H9 (cell line): ENCODE results near the gene SMIM21. TPM values are rescaled to one million over a fixed set of nuclear protein-coding genes. Genes with fewer than 3 reads are reported as not detected.

Experiments
- DNase-seq: peaks from one replicate; pipeline ENCODE4 v3.0.0-alpha.2; 2017
- H2AFZ ChIP-seq: one replicate; pipeline ENCODE4 v1.6.1; 2013; ENCODE audit warnings: mild to moderate bottlenecking, low read length, control low read depth, moderate library complexity
- H2AK5ac ChIP-seq: 2 replicates; pipeline ENCODE4 v1.6.1; 2013; ENCODE audit warnings: low read length, control low read depth, mixed read lengths; ENCODE audit not compliant: insufficient read length
- H2BK120ac ChIP-seq: one replicate; pipeline ENCODE4 v1.6.1; 2013; ENCODE audit warnings: low read depth, mild to moderate bottlenecking, low read length, control low read depth, inconsistent platforms; ENCODE audit not compliant: poor library complexity, severe bottlenecking
- H2BK12ac ChIP-seq: 2 replicates; pipeline ENCODE4 v1.6.1; 2013; ENCODE audit warnings: low read length, control low read depth, mixed read lengths, low read depth; ENCODE audit not compliant: insufficient read length
- H2BK15ac ChIP-seq: 2 replicates; pipeline ENCODE4 v1.6.1; 2013; ENCODE audit warnings: low read depth, low read length, control low read depth
- H2BK20ac ChIP-seq: one replicate; pipeline ENCODE4 v1.6.1; 2013; ENCODE audit warnings: low read depth, mild to moderate bottlenecking, low read length, control low read depth, inconsistent platforms; ENCODE audit not compliant: poor library complexity, severe bottlenecking
- H2BK5ac ChIP-seq: 2 replicates; pipeline ENCODE4 v1.6.1; 2013; ENCODE audit warnings: low read length, control low read depth, mixed read lengths; ENCODE audit not compliant: insufficient read length
- H3K14ac ChIP-seq: 2 replicates; pipeline ENCODE4 v1.6.1; 2013; ENCODE audit warnings: low read length, control low read depth; ENCODE audit not compliant: insufficient read depth
- H3K18ac ChIP-seq: 2 replicates; pipeline ENCODE4 v1.6.1; 2013; ENCODE audit warnings: low read depth, mild to moderate bottlenecking, mixed read lengths, low read length, control low read depth; ENCODE audit not compliant: insufficient read length
- H3K23ac ChIP-seq: 2 replicates; pipeline ENCODE4 v1.6.1; 2013; ENCODE audit warnings: low read length, control low read depth, mixed read lengths, low read depth; ENCODE audit not compliant: insufficient read length
- H3K23me2 ChIP-seq: 2 replicates; pipeline ENCODE4 v1.6.1; 2013; ENCODE audit warnings: low read depth, mild to moderate bottlenecking, mixed read lengths, low read length, control low read depth; ENCODE audit not compliant: insufficient read length, poor library complexity, severe bottlenecking
- H3K27ac ChIP-seq: 2 replicates; pipeline ENCODE4 v1.5.1; 2013; ENCODE audit warnings: low read length, control low read depth, mixed read lengths, low read depth; ENCODE audit not compliant: insufficient read length
- H3K27me3 ChIP-seq: 2 replicates; pipeline ENCODE4 v1.6.1; 2013; ENCODE audit warnings: low read length, control low read depth, inconsistent platforms; ENCODE audit not compliant: insufficient read depth
- H3K4ac ChIP-seq: 2 replicates; pipeline ENCODE4 v1.6.1; 2013; ENCODE audit warnings: low read depth, mild to moderate bottlenecking, control low read depth, inconsistent platforms, low read length, moderate library complexity
- H3K4me1 ChIP-seq: 2 replicates; pipeline ENCODE4 v1.6.1; 2013; ENCODE audit warnings: low read length, control low read depth, inconsistent platforms; ENCODE audit not compliant: insufficient read depth
- H3K4me2 ChIP-seq: 2 replicates; pipeline ENCODE4 v1.6.1; 2013; ENCODE audit warnings: low read length, control low read depth, mixed read lengths; ENCODE audit not compliant: insufficient read length, insufficient read depth
- H3K56ac ChIP-seq: 2 replicates; pipeline ENCODE4 v1.6.1; 2013; ENCODE audit warnings: low read depth, mild to moderate bottlenecking, mixed read lengths, low read length, control low read depth; ENCODE audit not compliant: insufficient read length
- H3K79me1 ChIP-seq: 2 replicates; pipeline ENCODE4 v1.6.1; 2013; ENCODE audit warnings: low read depth, mild to moderate bottlenecking, moderate library complexity, low read length, control low read depth, inconsistent platforms; ENCODE audit not compliant: insufficient read depth, poor library complexity, severe bottlenecking
- H3K79me2 ChIP-seq: 2 replicates; pipeline ENCODE4 v1.6.1; 2013; ENCODE audit warnings: low read length, control low read depth, inconsistent platforms; ENCODE audit not compliant: insufficient read depth
- H3K9ac ChIP-seq: 2 replicates; pipeline ENCODE4 v1.6.1; 2013; ENCODE audit warnings: low read length, control low read depth, mixed read lengths; ENCODE audit not compliant: insufficient read length; ENCODE audit errors: extremely low read depth
- H3K9me3 ChIP-seq: one replicate; pipeline ENCODE4 v1.6.1; 2013; ENCODE audit warnings: low read depth, low read length, inconsistent platforms; ENCODE audit not compliant: control insufficient read depth
- H3T11ph ChIP-seq: one replicate; pipeline ENCODE4 v1.6.1; 2013; ENCODE audit warnings: mild to moderate bottlenecking, low read length, control low read depth, inconsistent platforms
- H4K20me1 ChIP-seq: one replicate; pipeline ENCODE4 v1.6.1; 2013; ENCODE audit not compliant: control insufficient read depth, insufficient read length, insufficient read depth
- H4K5ac ChIP-seq: 2 replicates; pipeline ENCODE4 v1.6.1; 2013; ENCODE audit warnings: low read depth, mild to moderate bottlenecking, mixed read lengths, low read length, control low read depth; ENCODE audit not compliant: insufficient read length
- H4K8ac ChIP-seq: replicated peaks from 2 replicates; pipeline ENCODE4 v1.6.1; 2013; ENCODE audit warnings: low read length, control low read depth, mixed read lengths, low read depth; ENCODE audit not compliant: insufficient read length
- H4K91ac ChIP-seq: 2 replicates; pipeline ENCODE4 v1.6.1; 2013; ENCODE audit warnings: low read depth, mild to moderate bottlenecking, moderate library complexity, mixed read lengths, low read length, control low read depth; ENCODE audit not compliant: insufficient read length
- H3K27ac Mint-ChIP-seq, 3 experiments: 2 replicates in 2 of 3; 3 replicates in 1 of 3; pipeline ENCODE4 v1.8.0; 2020 to 2021; ENCODE audit warnings: mixed read lengths in 3 of 3, mild to moderate bottlenecking in 1 of 3, moderate library complexity in 1 of 3
- H3K27me3 Mint-ChIP-seq: 2 replicates; pipeline ENCODE4 v1.8.0; 2021; ENCODE audit warnings: low read depth, mild to moderate bottlenecking, moderate library complexity, mixed read lengths
- H3K36me3 Mint-ChIP-seq, 3 experiments: 2 replicates in 2 of 3; 3 replicates in 1 of 3; pipeline ENCODE4 v1.8.0; 2020 to 2021; ENCODE audit warnings: low read depth in 3 of 3, mixed read lengths in 3 of 3; ENCODE audit not compliant: insufficient read depth in 1 of 3
- H3K4me1 Mint-ChIP-seq, 2 experiments: 2 replicates each; pipeline ENCODE4 v1.8.0; 2020; ENCODE audit warnings: mixed read lengths in 2 of 2
- H3K4me3 Mint-ChIP-seq, 2 experiments: 2 replicates in 1 of 2; 3 replicates in 1 of 2; pipeline ENCODE4 v1.8.0; 2020 to 2021; ENCODE audit warnings: mild to moderate bottlenecking in 2 of 2, mixed read lengths in 2 of 2, moderate library complexity in 1 of 2
- H3K9me3 Mint-ChIP-seq, 2 experiments: 2 replicates in 1 of 2; 3 replicates in 1 of 2; pipeline ENCODE4 v1.8.0; 2020; ENCODE audit warnings: mild to moderate bottlenecking in 2 of 2, mixed read lengths in 2 of 2, moderate library complexity in 1 of 2
- WGBS: extraction: QIAGEN DNeasy Blood & Tissue Kit; methylation state at CpG from one replicate; pipeline ENCODE4 v1.1.7; 2013; ENCODE audit warnings: missing lambda C conversion rate, low lambda C conversion rate, mixed read lengths; ENCODE audit not compliant: insufficient read length; ENCODE audit errors: extremely low coverage; 5-methylcytosine and 5-hydroxymethylcytosine counted together
- total RNA-seq: library from RNA; stranded (reverse); gene quantifications from 2 replicates; pipeline ENCODE4 v1.2.1, GENCODE V29; 2021
- TF ChIP-seq, protein P1 (sequence below): fragments of 200-600 bp; sonication (generic); conservative IDR thresholded peaks from 3 replicates; pipeline ENCODE4 v1.8.0; 2021; ENCODE audit warnings: antibody characterized with exemption, mild to moderate bottlenecking

Gene SMIM21
- total RNA-seq, 1 experiment from 2014 or later, result not detected

DNA sequence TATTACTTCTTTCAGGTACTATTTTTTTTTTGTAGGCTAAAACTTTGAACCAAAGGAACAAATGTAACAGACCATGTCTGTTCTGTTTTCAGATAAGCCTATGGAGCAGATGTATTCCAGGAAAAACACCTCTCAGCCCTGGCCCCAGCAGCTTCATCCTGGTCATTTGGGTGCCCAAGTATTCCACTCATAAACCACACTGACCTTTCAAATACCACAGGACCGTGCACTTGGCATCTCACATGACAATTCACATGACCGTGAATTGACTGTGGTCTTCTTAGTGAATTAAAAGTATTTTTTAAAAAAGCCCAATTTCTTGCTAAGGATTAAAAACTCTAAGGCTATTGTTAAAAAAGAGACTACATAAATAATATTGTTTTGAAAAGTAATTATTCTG, 50.2 kb downstream of the SMIM21 start:
- no peak overlapping the region for H4K8ac ChIP-seq
- H4K91ac ChIP-seq, result no peak overlapping the region
- no peaks in the 10 kb centered on the region for H4K20me1 ChIP-seq
- peaks cover 5 to 8% of the 10 kb centered on the region in 2 experiments; a peak in 3 of 5 replicates for H3K9me3 Mint-ChIP-seq
- no peak overlapping the region for H2BK120ac ChIP-seq
- H3K79me2 ChIP-seq, result no peaks in the 10 kb centered on the region
- H3K18ac ChIP-seq, result no peak overlapping the region
- H3K27me3 Mint-ChIP-seq, result no peaks in the 10 kb centered on the region; the same call in none of the 2 replicates
- no peak overlapping the region for H3K23ac ChIP-seq
- no peak overlapping the region for H3T11ph ChIP-seq
- no peak overlapping the region for H2BK15ac ChIP-seq
- no peak overlapping the region for H2AK5ac ChIP-seq
- no peak overlapping the region for H3K4me2 ChIP-seq
- no peaks in the 10 kb centered on the region for H3K9me3 ChIP-seq
- H3K4me3 Mint-ChIP-seq, result no peak overlapping the region
- no peak for DNase-seq
- no peaks in the 10 kb centered on the region for H3K79me1 ChIP-seq
- H2BK12ac ChIP-seq, result no peak overlapping the region
- H4K5ac ChIP-seq, result no peak overlapping the region
- H2BK20ac ChIP-seq, result no peak overlapping the region
- TF ChIP-seq, protein P1, sequence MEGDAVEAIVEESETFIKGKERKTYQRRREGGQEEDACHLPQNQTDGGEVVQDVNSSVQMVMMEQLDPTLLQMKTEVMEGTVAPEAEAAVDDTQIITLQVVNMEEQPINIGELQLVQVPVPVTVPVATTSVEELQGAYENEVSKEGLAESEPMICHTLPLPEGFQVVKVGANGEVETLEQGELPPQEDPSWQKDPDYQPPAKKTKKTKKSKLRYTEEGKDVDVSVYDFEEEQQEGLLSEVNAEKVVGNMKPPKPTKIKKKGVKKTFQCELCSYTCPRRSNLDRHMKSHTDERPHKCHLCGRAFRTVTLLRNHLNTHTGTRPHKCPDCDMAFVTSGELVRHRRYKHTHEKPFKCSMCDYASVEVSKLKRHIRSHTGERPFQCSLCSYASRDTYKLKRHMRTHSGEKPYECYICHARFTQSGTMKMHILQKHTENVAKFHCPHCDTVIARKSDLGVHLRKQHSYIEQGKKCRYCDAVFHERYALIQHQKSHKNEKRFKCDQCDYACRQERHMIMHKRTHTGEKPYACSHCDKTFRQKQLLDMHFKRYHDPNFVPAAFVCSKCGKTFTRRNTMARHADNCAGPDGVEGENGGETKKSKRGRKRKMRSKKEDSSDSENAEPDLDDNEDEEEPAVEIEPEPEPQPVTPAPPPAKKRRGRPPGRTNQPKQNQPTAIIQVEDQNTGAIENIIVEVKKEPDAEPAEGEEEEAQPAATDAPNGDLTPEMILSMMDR, result no peak
- H3K23me2 ChIP-seq, result no peaks in the 10 kb centered on the region
- H3K4me1 ChIP-seq, result no peaks in the 10 kb centered on the region
- no peak overlapping the region for H3K4ac ChIP-seq
- H3K27ac Mint-ChIP-seq, result no peak overlapping the region
- H3K27me3 ChIP-seq, result no peaks in the 10 kb centered on the region
- H3K27ac ChIP-seq, result no peak overlapping the region
- no peak overlapping the region for H3K9ac ChIP-seq
- no peak overlapping the region for H2AFZ ChIP-seq
- no CpG with 5 or more reads among the region's 2 CpGs for WGBS
- H3K36me3 Mint-ChIP-seq, result no peaks in the 10 kb centered on the region
- H2BK5ac ChIP-seq, result no peak overlapping the region
- H3K56ac ChIP-seq, result no peak overlapping the region
- no peak overlapping the region for H3K14ac ChIP-seq
- H3K4me1 Mint-ChIP-seq, result peaks cover 0 to 10% of the 10 kb centered on the region in 2 experiments; a peak in 3 of 4 replicates
